Measurements from ENCODE around the gene MAP4K2.

The MAP4K2 gene

DNA sequence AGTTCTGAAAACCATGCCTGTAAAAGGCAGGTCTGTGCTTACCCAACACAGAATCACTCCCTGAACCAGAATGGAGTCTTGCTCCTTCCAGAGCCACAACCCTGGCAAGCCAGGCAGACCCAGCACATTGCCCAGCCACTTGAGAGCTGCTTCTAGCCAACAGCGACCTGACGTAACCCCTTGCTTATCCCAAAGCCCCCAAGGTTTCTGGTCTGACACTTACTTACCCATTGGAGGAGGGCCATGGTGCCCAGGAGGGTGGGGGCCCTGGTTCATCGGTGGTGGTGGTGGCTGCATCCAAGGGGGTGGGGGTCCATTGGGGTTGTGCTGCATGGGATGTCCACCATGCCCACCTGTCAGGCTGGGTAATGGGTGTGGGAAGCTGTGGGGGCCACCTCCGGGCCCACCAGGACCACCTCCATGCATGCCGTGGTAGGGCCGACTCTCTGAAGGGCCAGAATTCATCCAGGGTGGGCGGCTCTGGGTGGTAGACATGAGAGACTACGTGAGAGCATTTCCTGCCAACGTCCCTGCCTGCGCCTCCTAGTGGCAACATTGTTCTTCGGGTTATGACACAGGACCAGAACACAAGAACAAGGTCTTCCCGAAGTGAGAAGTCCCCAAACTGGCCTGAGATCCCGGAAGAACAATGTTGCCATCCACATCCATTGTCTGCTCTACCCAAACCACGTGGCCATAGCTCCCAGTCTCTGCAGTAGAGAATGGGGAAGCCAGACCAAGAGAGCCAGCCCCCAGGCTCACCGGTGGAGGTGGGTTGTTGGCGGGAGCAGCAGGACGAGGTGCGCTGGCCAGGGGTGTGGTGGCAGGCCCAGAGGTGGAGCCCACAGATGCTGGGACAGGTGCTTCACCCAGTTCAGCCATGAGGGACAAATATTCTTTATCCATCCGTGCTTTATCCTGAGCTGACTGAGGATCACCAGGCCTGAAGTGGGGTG is 35.4 kb downstream of the MAP4K2 start:
- peak; percentile 65 for DNase-seq (ENCODE audit: low read depth)

- no peak for DNase-seq (ENCODE audit: low read depth)
Observed at GRCh38 chr11:64766881-64767280, 36.1 kb downstream of the MAP4K2 start.

- no peak for DNase-seq (ENCODE audit: low read depth)
Observed at GRCh38 chr11:64765851-64766665, 37.0 kb downstream of the MAP4K2 start.

- no peak for DNase-seq (ENCODE audit: low read depth)
Observed at GRCh38 chr11:64765291-64765850, 37.6 kb downstream of the MAP4K2 start.

DNA sequence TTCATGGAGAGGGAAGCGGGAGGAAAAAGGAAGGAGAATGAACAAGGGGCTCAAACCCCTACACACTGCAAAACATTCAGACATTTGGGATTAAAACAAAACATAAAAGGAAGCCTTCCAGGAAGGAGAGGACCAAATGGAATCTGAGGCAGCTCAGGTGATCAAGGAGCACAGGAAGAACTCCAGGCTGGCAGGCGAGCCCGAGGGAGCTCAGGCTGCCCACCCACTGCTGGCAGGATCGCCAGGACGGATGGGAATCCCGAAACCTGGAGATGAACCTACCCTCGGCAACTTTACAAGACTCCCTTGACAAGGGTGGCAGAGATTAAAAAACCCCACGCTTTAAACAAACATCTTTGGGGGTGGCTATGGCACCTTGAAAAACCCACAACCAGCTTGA is 38.3 kb downstream of the MAP4K2 start:
- DNase-seq (ENCODE audit: low read depth): no peak

DNA sequence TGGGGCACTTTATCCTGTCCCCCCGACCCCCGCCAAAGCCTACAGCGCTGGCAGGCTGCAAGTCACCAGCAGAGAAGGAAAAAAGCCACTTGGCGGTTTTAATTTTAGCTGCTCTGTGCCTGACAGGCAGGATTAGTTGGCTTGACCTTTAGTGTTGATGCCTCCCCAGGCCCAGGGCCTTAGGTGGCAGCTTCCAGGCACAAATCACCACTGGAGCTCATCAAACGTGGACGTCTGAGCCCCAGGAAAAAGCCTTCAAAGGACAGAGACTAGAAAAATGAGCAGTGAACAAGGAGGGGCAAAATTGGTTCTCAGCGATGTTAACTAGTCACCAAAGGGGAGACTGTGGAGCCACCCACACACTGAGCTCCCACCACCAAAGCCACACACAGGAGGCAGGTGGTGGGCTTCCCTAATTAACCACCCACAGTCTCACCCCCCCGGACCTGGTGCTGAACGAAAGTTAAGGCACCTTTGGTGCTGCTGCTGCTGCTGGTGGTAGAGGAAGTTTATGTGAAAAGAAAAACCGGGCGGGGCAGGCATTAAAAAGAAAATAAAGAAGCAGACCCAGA is 38.9 kb downstream of the MAP4K2 start:
- no peak for DNase-seq (ENCODE audit: low read depth)

GRCh38 chr11:64763526-64764039 is 39.4 kb downstream of the MAP4K2 start:
- peak; percentile 23 for DNase-seq (ENCODE audit: low read depth)

DNA sequence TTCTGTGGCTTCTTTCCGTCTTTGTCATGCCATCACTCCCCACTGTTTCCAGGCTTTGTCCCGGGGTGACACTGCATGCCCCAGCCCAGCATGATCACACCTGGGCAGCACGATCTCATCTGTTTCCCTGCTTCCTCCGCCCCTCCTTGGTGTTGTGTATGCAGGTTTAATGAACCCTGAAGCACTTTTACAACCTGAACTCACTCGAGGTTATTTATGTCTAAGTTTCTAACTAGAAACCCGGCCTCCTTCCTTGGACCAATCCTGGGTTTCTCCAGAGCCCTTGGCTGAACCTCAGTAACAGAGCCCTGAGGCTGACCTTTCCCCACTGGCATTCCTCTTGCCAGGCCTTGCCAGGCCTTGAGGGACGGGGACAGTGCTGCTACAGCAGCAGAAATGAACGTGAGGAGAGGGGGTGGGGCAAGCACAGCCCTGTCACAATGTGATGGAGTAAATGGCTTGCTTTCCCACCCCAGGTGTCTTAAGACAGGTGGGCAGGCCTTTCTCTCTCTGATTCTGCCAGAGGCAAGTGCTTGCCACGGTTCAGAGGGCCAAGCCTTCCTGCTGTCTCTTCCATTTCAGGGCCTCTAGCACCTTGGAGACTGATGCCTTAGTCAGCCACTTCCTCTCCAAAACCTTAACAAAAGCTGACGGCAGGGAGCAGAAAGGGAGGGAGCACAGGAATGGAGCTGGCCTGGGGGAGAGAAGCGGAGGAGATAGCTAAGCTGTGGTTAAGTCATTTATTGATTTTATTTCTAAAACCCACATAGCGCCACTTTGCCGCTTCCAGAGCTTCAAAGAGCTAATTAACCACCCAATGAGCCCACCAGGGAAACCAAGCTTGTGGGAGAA is 40.1 kb downstream of the MAP4K2 start:
- DNase-seq (ENCODE audit: low read depth): peak; percentile 82

- no peak for DNase-seq (ENCODE audit: low read depth)
Observed at GRCh38 chr11:64762277-64762673, 40.7 kb downstream of the MAP4K2 start.

GRCh38 chr11:64760759-64761420 is 42.1 kb downstream of the MAP4K2 start:
- DNase-seq (ENCODE audit: low read depth): no peak

DNA sequence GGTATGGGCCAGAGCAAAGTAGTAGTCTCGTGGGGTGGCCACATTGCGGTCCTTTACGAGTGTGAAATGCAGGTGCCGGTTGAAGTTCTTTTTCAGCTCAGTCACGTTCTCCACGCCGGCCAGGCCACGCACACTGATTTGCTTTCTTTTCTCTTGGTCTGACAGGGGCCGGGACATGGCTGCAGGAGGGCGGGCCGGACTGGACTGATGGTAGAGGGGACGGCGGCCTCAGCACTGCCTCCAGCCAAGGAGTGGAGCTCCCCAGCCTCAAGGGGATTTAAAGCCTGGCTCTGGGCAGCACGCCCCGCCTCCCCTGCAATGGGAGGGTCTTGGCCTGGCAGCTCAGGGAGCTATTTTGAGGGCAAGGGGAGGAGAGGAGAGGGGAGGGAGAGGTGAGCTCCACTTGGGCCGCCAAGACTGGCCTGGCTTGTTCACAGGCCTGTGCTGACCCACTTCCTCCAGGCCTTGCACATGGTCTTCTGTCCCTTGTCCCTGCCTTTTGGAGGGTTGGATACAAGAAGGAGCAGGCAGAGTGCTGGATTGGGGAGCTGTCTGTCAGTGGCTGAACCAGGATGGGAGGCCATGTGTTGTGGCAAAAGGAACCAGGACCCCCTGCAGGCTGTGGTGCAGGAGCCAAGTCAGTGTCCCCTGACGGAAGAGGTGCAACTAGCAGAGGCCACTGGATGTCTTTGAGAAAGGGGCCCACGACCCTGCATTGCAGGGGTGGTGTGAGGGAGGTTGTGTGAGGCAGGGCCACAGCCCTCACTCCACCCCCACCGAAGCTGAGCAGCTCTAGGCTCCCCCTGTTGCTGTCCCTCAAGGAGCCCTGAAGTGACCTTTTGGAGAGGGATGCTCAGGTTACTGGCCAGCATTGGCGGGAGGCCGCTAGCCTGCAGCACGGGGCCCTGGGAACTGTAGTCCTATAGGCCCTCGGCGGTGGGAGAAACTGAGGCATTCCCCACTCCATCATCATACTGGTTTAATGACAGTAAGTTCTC is 43.0 kb downstream of the MAP4K2 start, which contains the start of gene PYGM:
TSS of gene PYGM (minus strand) at position 253 of the 998 bp plus-strand sequence. CDS start at position 177, 76 bp downstream.
- DNase-seq (ENCODE audit: low read depth): peak; percentile 31

GRCh38 chr11:64759131-64759721 is 43.8 kb downstream of the MAP4K2 start:
- no peak for DNase-seq (ENCODE audit: low read depth)

- DNase-seq (ENCODE audit: low read depth): no peak
Observed at GRCh38 chr11:64758330-64759079, 44.5 kb downstream of the MAP4K2 start.

GRCh38 chr11:64757549-64758329 is 45.3 kb downstream of the MAP4K2 start:
- no peak for DNase-seq (ENCODE audit: low read depth)

DNA sequence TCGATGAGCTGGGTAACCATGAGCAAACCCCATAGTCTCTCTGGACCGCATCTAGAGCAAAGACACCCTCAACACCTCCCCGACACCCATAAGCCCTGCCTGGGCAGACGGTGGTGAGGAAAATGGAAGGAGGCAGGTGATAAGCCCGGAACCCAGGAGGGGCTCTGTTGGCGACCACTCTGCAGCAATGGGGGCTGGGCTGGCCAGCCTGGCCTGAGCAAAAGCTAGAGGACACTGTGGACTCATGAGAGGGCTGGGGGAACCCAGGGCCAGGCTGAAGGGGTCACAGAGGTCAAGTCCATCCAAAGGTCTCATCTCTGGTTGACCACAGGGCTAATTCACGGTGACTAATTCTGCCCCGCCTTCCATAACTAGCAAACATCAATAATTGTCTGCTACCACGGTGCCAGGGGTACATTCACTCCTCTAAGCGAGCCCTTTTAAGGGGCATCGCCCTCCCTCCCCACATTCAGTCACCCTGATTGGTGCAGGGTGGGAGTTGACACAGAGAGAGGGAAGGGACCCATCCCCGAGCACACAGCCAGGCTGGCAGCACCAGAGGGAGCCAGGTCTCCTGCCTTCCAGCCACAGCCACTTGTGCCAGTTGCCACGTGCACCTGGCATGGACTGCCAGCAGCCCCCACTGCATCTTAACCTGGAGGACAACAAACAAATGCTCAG is 47.2 kb downstream of the MAP4K2 start:
- no peak for DNase-seq (ENCODE audit: low read depth)

GRCh38 chr11:64754919-64755662 is 47.9 kb downstream of the MAP4K2 start:
- no peak for DNase-seq (ENCODE audit: low read depth)

Measured in iris pigment epithelial cell (primary cell).